HG03469 (cell line): ENCODE results near the gene VMA21.

Source experiments
- ATAC-seq: cut with Tn5 transposase; IDR thresholded peaks from one replicate; pipeline ENCODE4 v1.9.1; 2021; ENCODE audit warnings: mild to moderate bottlenecking, moderate library complexity, moderate number of reproducible peaks; ENCODE audit not compliant: unreplicated experiment

VMA21 gene

GRCh38 chrX:151396825-151397740, at the start of gene VMA21:
VMA21 (plus strand) TSS chrX:151397206; CDS start chrX:151397309, 103 bp downstream.
- peak; percentile 70 for ATAC-seq

GRCh38 chrX:151359341-151359740, 37.7 kb upstream of the VMA21 start:
- ATAC-seq = no peak

- peak; percentile 72 for ATAC-seq
These were observed 36.8 kb upstream of the VMA21 start for GRCh38 chrX:151359931-151360871.

GRCh38 chrX:151363316-151363715, 33.7 kb upstream of the VMA21 start:
- no peak for ATAC-seq

- no peak for ATAC-seq
These were observed 31.4 kb upstream of the VMA21 start for GRCh38 chrX:151365579-151365978.

GRCh38 chrX:151370906-151371305, 26.1 kb upstream of the VMA21 start:
- ATAC-seq = no peak

- no peak for ATAC-seq
These were observed 12.2 kb upstream of the VMA21 start for GRCh38 chrX:151384807-151385206.

GRCh38 chrX:151386838-151387459, 10.1 kb upstream of the VMA21 start:
- ATAC-seq = no peak

GRCh38 chrX:151391722-151392121, 5.3 kb upstream of the VMA21 start:
- no peak for ATAC-seq

GRCh38 chrX:151393514-151393913, 3.5 kb upstream of the VMA21 start:
- peak; percentile 55 for ATAC-seq

GRCh38 chrX:151396042-151396824, 773 bp upstream of the VMA21 start:
- ATAC-seq = no peak

- ATAC-seq = no peak
These were observed 700 bp downstream of the VMA21 start for GRCh38 chrX:151397741-151398070.

- no peak for ATAC-seq
These were observed 1.3 kb downstream of the VMA21 start for GRCh38 chrX:151398346-151398745.

- ATAC-seq = no peak
These were observed 5.8 kb downstream of the VMA21 start for GRCh38 chrX:151402719-151403390.

- ATAC-seq = no peak
These were observed 19.6 kb downstream of the VMA21 start for GRCh38 chrX:151416579-151416978.

- no peak for ATAC-seq
These were observed 22.8 kb downstream of the VMA21 start for GRCh38 chrX:151419782-151420181.

- no peak for ATAC-seq
These were observed 27.5 kb downstream of the VMA21 start for GRCh38 chrX:151424505-151424904.

- no peak for ATAC-seq
These were observed 51.5 kb downstream of the VMA21 start for GRCh38 chrX:151448509-151448908.

GRCh38 chrX:151458824-151459223, 61.8 kb downstream of the VMA21 start:
- ATAC-seq = no peak
